HPDE6-E6E7 (cell line): ENCODE measurements around the gene TMEM259.

Experiments used
- DNase-seq: peaks from one replicate; pipeline ENCODE4 v3.0.0; 2011; ENCODE audit warnings: missing footprints; ENCODE audit errors: extremely low spot score

The TMEM259 gene

DNA sequence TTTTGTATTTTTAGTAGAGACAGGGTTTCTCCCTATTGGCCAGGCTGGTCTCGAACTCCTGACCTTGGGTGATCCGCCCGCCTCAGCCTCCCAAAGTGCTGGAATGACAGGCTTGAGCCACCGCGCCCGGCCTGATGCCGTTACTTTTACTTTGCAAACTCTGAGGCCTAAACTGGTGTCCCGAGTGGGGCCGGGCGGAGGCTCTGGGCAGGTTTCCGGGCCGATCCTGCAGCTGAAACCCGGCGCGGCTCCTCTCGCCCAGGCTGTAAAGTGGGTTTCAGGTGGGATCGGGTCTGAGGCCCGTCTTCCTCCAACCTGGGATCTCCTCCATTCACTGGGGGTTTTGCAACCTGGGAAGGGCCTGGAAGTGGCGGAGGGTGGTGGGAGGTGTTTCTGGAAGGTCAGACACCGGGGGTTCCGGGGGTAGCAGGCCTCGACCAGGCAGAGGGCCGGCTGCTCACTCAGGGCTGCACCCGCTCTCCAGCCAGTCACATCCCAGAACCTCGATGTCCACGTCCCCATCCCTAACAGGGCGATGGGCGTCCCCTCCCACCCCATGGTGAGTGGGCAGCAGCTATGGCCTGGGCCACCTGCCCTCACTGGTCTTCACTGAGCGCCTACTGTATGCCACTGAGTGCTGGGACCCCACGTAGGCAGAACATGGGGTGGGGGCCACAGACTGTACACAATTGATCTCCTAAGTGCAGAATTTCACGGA, 58.1 kb downstream of the TMEM259 start:
- no peak for DNase-seq

GRCh38 chr19:961866-962620, 58.9 kb downstream of the TMEM259 start:
- no peak for DNase-seq

- DNase-seq = no peak
Measured at GRCh38 chr19:960601-960938, 60.4 kb downstream of the TMEM259 start.

GRCh38 chr19:960020-960419, 60.9 kb downstream of the TMEM259 start:
- no peak for DNase-seq
